ENCODE measurements around the gene TMEM198.

TMEM198 gene

DNA sequence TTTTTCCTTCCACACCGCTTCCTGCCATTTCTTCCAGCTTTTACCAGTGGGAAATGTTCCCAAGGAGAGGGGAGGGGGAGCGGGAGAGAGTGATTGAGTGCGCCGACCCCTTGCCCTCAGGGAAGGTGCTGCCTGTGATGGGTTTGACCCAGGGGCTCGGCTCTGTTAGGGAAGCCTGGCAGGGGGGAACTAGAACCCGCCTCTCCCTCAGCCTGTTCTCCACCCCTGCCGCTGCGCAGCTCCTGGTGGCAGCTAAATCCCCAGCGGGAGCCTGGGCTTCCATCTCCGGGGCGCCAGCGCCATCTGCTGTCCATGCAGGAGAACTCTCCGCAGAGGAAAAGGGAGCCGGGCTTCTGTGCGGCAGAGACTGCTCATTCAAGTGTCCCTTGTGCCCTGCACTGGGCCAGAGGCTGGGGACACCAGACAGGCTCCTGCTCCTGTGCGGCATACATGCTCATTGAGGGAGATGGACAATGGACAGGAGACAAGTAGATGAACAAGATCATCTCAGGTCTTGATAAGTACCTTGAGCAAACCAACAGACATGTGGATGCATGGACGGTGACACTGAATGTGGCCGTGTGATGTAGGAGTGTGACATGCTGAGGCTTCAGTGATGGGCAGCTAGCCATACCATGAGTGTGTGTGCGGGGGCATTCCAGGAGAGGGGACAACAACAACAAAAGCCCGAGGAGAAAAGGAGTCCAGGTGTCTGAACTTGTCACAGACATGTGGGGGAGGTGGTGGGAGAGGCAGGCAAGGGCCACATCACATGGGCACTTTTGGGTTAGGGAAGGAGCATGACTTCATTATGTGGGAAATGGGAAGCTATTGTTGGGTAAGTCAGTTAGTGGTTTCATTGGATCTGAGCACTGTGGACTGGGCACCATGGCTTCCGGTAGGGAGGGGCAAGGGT lies 13.5 kb upstream of the TMEM198 start:
- Mint-ChIP-seq H3K4me3 (no peak overlapping the region), H3K27ac (no peak overlapping the region), H3K36me3 (no peaks in the 10 kb centered on the region), H3K4me1 (peaks cover 7% of the 10 kb centered on the region), H3K9me3 (no peaks in the 10 kb centered on the region)
- DNase-seq (ENCODE audit: low spot score in 2 of 2), result peak; percentile 91
- ATAC-seq, result peak; percentile 83

DNA sequence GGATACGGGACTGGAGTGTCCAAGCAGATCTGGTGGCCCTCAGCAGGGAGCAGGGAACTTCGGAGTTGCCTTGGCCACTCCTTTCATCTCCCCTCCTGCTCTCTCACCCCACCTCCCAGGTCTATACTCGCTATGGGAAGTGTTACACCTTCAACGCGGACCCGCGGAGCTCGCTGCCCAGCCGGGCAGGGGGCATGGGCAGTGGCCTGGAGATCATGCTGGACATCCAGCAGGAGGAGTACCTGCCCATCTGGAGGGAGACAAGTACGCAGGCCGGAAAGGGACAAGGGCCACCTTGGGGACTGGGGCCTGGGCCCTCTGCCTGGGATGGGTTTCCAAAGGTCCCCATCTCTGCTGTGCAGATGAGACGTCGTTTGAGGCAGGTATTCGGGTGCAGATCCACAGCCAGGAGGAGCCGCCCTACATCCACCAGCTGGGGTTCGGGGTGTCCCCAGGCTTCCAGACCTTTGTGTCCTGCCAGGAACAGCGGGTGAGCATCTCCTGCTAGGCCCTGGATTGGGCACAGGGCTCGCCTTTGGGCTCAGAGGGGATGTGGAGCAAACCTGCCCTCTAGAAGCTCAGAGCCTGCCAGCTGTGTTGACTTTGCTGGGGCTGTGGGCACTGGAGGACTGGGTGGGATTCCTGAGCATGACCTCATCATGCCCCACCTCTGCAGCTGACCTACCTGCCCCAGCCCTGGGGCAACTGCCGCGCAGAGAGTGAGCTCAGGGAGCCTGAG lies 12.0 kb upstream of the TMEM198 start:
- Mint-ChIP-seq H3K4me1 (peaks cover 7% of the 10 kb centered on the region), H3K9me3 (no peaks in the 10 kb centered on the region), H3K4me3 (no peak overlapping the region), H3K36me3 (no peaks in the 10 kb centered on the region), H3K27ac (no peak overlapping the region)
- no peak for DNase-seq (ENCODE audit: low spot score in 2 of 2)
- no peak for ATAC-seq

DNA sequence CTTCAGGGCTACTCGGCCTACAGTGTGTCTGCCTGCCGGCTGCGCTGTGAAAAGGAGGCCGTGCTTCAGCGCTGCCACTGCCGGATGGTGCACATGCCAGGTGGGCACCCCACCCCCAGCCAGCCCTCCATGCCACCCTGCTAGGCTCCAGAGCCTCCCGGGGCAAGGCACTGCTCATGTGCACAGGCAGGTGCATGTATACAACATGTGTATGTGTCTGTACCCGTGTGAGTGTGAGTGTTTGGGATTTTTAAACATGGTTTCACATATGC lies 11.5 kb upstream of the TMEM198 start:
- no peak for ATAC-seq
- Mint-ChIP-seq H3K4me3 (no peak overlapping the region), H3K4me1 (peaks cover 7% of the 10 kb centered on the region), H3K27ac (no peak overlapping the region), H3K36me3 (no peaks in the 10 kb centered on the region), H3K9me3 (no peaks in the 10 kb centered on the region)
- no peak for DNase-seq (ENCODE audit: low spot score in 2 of 2)

DNA sequence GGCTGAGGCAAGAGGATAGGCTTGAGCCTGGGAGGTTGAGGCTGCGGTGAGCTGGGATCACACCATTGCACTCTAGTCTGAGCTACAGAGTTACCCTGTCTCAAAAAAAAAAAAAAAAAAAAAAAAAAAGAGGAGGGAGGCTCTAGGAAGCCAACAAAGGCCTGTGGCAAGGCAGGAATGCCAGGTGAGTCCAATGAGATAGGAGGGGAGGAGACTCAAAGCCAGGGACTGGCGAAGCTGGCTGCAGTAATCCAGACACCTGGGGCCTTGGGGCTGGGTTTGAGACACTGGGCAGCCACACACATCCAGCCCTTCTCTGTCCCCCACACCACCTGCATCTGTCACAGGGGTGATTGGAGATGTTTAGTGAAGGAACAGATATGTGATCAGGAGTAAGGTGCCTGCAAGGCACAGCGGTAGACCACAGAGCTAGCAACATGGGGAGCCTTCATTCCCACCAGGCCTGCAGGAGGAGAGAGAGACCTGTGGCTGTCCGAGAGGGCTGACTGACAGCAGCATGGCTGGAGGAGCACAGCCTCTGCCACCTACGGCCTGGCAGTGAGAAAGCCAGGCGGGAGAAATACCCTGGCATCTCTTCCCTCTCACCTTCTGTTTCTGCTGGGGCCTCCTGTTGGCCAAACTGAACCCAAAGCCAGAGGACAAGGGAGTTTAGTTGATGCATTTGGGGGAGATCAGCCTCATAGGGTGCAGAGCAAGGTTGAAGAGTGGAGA lies 9.7 kb upstream of the TMEM198 start:
- Mint-ChIP-seq H3K27ac (no peak overlapping the region), H3K4me1 (peaks cover 7% of the 10 kb centered on the region), H3K9me3 (no peaks in the 10 kb centered on the region), H3K36me3 (peaks cover 7% of the 10 kb centered on the region), H3K4me3 (no peak overlapping the region)
- DNase-seq (ENCODE audit: low spot score in 2 of 2) (no peak), ATAC-seq (no peak)

DNA sequence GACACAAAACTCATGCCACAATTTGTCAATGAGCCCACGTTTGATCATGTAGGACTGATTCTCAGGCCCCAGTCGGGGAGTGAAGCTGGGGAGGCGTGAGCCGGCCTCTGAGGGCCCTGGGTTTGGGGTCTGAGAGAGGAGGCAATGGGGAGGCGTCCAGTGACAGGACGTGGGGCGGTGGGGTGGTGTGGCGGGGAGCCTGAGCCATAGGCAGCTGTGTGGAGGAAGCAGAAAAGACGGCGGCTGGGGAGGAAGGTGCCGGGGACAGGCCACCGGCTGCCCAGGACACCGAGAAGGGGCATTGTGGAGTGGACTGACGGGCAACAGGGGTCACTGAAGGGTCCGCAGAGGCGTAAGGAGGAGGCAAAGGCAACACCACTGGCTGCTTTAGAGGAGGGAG lies 7.4 kb upstream of the TMEM198 start:
- peaks cover 3% of the 10 kb centered on the region for H3K4me1 Mint-ChIP-seq
- H3K27ac Mint-ChIP-seq, result no peak overlapping the region
- DNase-seq (ENCODE audit: low spot score in 2 of 2), result no peak
- peaks cover 25% of the 10 kb centered on the region for H3K36me3 Mint-ChIP-seq
- no peak overlapping the region for H3K4me3 Mint-ChIP-seq
- no peaks in the 10 kb centered on the region for H3K9me3 Mint-ChIP-seq
- no peak for ATAC-seq

DNA sequence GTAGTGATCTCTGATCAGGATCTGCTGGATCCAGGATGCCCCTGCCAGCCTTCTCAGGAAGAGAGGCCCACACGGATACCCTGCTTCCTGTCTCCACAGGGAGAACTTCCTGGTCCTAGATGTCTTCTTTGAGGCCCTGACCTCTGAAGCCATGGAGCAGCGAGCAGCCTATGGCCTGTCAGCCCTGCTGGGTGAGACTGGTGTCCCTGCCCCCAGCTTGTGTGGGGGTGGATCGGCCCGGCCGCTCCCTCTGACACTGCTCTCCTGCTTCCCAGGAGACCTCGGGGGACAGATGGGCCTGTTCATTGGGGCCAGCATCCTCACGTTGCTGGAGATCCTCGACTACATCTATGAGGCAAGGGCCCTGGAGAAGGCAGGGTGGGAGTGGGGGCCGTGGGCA lies 6.9 kb upstream of the TMEM198 start:
- DNase-seq (ENCODE audit: low spot score in 2 of 2), result no peak
- Mint-ChIP-seq H3K9me3 (no peaks in the 10 kb centered on the region), H3K4me3 (no peak overlapping the region), H3K27ac (no peak overlapping the region), H3K4me1 (peaks cover 8% of the 10 kb centered on the region), H3K36me3 (peaks cover 27% of the 10 kb centered on the region)
- ATAC-seq, result no peak

DNA sequence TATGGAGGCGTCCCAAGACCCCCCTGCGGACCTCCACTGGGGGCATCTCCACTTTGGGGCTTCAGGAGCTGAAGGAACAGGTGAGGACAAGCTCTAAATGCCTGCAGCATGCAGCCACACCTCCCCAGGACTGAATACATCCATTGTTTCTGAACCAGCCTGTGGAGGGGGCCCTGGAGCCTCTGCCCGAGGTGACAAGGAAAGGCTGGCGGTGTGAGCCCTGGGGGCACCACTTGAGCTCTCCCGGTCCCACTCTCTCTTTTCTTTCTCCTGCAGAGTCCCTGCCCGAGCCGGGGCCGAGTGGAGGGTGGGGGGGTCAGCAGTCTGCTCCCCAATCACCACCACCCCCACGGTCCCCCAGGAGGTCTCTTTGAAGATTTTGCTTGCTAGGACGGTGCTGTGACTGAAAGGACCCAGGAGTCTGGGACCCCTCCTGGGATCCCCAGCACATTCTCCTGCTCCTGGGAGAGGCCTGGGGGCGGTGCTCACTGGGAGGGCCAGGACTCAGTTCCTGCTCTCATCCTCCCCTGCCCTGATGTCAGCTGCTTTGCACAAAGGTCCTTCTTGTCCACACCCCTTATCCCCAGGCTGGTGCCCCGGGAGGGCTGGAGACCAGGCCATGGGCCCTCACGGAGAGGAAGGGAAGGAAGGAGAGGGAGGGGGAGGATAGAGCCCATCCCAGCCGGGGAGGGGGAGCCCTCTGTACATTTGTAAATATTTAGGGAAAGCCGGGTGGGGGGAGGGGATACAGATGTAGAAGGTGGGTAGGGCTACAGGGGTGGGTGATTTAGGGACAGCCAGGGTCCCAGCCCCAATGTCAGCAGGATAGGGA lies 6.0 kb upstream of the TMEM198 start:
- DNase-seq (ENCODE audit: low spot score in 2 of 2), result no peak
- no peak for ATAC-seq
- Mint-ChIP-seq H3K4me3 (no peak overlapping the region), H3K4me1 (peaks cover 17% of the 10 kb centered on the region), H3K36me3 (peaks cover 27% of the 10 kb centered on the region), H3K9me3 (no peaks in the 10 kb centered on the region), H3K27ac (peak overlapping the region; percentile 20)

DNA sequence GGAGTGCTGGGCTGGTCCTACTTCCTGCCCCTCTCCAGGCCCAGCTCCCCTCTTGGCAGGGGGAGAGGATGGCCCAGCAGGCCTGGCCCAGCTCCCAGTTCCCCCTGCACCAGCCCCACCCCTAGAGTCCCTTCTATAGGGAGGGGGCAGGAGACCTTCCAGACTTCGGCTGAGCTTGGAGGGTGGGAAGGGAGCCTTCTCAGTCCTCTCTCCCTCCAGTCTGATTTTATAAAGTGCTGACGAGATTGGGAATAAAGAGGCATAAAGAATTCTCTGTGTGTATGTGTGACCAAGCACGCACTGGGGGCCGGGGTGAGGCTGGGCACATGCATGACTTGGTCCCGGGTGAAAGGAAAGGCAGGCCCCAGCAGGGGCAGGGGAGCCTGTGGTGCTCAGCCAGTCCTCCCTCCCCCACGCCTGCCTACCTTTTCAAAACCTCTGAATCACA lies 5.3 kb upstream of the TMEM198 start:
- Mint-ChIP-seq H3K4me3 (no peak overlapping the region), H3K4me1 (peaks cover 18% of the 10 kb centered on the region), H3K36me3 (peaks cover 27% of the 10 kb centered on the region), H3K27ac (peak overlapping the region; percentile 20), H3K9me3 (no peaks in the 10 kb centered on the region)
- no peak for DNase-seq (ENCODE audit: low spot score in 2 of 2)
- ATAC-seq, result no peak

DNA sequence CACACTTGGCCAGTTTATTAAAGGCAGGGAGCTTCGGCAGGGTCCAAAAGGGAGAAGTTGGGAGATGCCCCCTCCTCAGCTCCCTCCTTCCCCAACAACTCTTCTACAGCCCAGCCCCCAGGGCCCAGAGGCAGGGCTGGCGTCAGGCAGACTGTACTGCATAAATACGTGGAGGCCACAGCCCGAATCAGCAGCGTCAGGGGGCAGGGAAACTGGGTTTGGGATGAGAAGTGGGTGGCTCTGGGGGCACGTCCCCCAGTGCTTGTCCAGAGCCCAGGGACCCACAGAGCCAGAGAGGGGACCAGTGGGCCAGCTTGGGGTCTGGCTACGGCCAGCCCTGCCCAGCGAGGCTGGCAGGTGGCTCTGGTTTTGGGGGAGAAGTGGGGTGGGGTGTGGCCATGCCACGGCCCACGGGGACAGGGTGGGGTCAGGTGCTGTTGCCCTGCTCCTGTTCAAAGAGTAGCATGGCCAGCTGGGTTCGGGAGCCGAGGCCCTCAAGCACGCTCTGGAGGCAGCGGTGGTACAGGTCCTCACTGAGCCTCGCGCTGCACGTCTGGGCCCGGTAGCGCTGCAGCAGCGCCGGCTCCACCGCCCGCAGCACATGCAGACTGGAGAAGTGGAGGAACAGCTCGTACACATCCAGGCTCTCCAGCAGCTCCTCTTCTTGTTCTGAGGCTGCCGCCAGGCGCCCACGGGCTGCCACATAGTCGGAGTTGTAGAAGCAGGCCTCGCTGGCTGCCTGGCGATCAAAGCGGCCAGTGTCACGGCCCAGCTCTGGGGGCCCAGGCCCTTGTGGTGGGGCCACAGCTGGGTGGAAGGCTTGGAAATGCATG lies 4.7 kb upstream of the TMEM198 start:
- H3K27ac Mint-ChIP-seq, result no peak overlapping the region
- H3K4me3 Mint-ChIP-seq, result no peak overlapping the region
- ATAC-seq (no peak), DNase-seq (ENCODE audit: low spot score in 2 of 2) (no peak)
- H3K9me3 Mint-ChIP-seq, result no peaks in the 10 kb centered on the region
- H3K4me1 Mint-ChIP-seq, result peaks cover 19% of the 10 kb centered on the region
- H3K36me3 Mint-ChIP-seq, result peaks cover 27% of the 10 kb centered on the region

DNA sequence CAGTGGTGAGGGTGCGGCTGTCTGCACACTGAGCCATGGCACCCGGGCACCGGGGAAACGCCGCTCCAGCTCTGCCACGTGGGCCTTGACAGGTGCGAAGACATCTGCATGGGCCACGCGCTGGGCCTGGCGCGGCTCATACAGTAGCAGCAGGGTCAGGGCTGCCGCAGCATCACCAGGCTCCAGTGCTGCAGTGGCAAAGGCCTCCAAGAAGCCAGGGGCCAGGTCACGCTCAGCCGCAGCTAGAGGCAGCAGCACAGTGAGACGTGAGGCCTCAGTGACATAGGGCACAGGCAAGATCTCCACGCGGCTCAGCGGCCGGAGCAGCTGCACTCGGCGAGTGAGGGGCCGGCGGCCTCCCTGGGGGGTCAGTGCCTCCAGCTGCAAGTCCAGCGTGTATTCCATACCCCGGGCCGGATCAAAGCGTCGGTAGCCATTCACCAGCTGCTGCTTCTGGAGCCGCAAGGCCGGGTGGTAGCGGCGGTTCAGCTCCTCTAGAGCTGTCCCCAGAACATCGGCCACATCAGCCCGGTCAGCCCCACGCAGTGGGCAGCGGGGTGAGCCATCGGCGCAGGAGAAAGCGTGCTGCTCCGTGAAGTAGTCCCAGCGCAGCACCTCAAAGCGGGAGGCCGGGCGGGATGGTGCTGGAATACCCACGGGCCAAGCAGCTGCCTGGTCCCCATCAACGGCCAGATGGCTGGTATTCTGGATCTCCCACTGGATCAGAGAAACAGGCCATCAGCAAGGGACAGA lies 3.7 kb upstream of the TMEM198 start:
- Mint-ChIP-seq H3K4me1 (peaks cover 29% of the 10 kb centered on the region), H3K4me3 (no peak overlapping the region), H3K9me3 (no peaks in the 10 kb centered on the region)

DNA sequence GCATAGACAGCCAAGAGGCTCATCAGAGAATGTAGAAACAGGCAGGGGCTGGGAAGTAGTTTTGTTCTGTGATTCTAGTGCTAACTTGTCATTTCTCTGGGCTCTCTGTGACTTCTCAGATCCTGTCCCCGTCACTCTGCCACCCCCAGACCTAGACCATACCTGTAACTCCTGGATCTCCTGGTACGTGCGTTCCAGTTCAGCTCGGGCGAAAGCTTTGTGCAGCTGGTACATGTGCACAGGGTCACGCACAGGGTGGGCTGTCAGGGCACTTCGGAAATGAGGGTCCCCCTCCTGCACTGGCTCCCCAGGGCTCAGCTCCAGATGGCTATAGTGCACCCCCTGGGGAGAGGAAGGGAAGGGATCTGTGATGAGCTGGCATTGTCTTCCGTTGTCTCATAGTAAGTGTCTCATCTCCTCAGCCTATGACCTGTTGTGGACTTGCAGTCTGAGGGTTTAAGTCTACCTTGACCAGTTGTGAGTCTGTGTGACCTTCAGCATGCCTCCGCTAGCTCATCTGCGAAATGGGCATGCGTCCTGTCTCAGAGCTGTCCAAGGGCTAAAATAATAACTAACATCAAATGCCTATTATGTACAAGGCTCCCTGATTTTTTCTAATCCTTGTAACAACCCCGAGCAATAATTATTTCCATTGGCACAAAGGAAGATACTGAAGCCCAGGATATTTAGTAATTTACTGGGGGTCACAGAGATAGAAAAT lies 2.9 kb upstream of the TMEM198 start:
- DNase-seq (ENCODE audit: low spot score in 2 of 2) (no peak), ATAC-seq (no peak)
- Mint-ChIP-seq H3K4me3 (peak overlapping the region; percentile 88), H3K9me3 (no peaks in the 10 kb centered on the region), H3K4me1 (peaks cover 29% of the 10 kb centered on the region), H3K36me3 (peaks cover 33% of the 10 kb centered on the region), H3K27ac (no peak overlapping the region)

More for the DNA sequence above, 3.7 kb upstream of the TMEM198 start:
- Mint-ChIP-seq H3K27ac (no peak overlapping the region), H3K36me3 (peaks cover 33% of the 10 kb centered on the region)
- DNase-seq (ENCODE audit: low spot score in 2 of 2), result no peak
- no peak for ATAC-seq

DNA sequence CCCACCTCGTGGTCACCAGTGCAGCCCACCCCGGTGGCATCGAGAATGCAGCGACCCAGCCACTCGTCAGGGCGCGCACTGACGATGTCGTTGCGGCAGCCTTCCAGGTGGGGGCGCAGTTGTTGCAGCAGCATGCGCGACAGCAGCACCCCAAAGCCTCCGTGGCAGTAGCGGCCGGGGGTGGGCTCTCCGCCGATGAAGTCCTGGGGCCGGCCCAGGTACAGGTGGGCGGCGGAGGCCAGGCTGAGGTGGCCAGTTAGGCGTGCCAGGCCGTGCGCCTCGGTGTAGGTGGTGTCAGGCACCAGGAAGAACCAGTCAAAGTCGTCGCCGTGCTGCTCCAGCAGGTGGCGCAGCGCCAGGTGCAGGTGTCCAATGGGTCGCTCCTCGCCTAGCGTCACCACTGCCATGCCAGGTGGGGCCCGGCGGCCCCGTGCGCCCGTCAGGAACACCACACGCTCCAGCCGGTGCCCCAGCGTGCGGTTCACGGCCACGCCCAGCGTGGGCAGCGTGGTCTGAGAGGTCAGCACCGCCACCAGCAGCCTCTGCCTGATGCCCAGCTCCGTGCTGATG lies 2.1 kb upstream of the TMEM198 start:
- Mint-ChIP-seq H3K4me1 (peaks cover 29% of the 10 kb centered on the region), H3K27ac (no peak overlapping the region), H3K36me3 (peaks cover 33% of the 10 kb centered on the region), H3K4me3 (peak overlapping the region; percentile 88), H3K9me3 (no peaks in the 10 kb centered on the region)
- peak; percentile 63 for ATAC-seq
- DNase-seq (ENCODE audit: low spot score in 2 of 2), result peak; percentile 85 to 96

All from stimulated activated effector memory CD8-positive, alpha-beta T cell treated with anti-CD3 and anti-CD28 coated beads, Interleukin-12 subunit alpha, Interleukin-12 subunit beta, amount 100 ng/mL, for 72 hours (primary cell).